Lower lobe of right lung (tissue), 2 donors: ENCODE results near the gene KLHDC8A. TPM values are rescaled to one million over a fixed set of nuclear protein-coding genes. Genes with fewer than 3 reads are reported as not detected.
A peak's percentile ranks its signal among the peaks of the same experiment; 100 is the strongest.

Source experiments
- ATAC-seq, 2 donors: fragments of 200-7000 bp; cut with Tn5 transposase; one replicate each; pipeline ENCODE4 v1.9.1; 2020 to 2022; ENCODE audit warnings: mild to moderate bottlenecking in 2 of 2, moderate library complexity in 2 of 2
- DNase-seq: peaks from one replicate; pipeline ENCODE4 v3.0.0-alpha.2; 2020
- H3K27ac ChIP-seq: fragments of 200-600 bp; one replicate; pipeline ENCODE4 v1.8.0; 2022
- H3K27me3 ChIP-seq: fragments of 200-600 bp; one replicate; pipeline ENCODE4 v1.8.0; 2022; ENCODE audit warnings: low read depth
- H3K36me3 ChIP-seq: fragments of 200-600 bp; one replicate; pipeline ENCODE4 v1.8.0; 2022; ENCODE audit warnings: mild to moderate bottlenecking
- H3K4me1 ChIP-seq: fragments of 200-600 bp; one replicate; pipeline ENCODE4 v1.8.0; 2022
- H3K4me3 ChIP-seq: fragments of 200-600 bp; one replicate; pipeline ENCODE4 v1.8.0; 2022; ENCODE audit warnings: mild to moderate bottlenecking
- H3K9me3 ChIP-seq: fragments of 200-600 bp; one replicate; pipeline ENCODE4 v1.8.0; 2022
- intact Hi-C: fragments of 100-400 bp; cut with DNase I; formaldehyde crosslinking; loops from one replicate; pipeline ENCODE4 v1.11.0; 2022
- total RNA-seq: library from RNA; stranded (reverse); fragmentation: NEBNext Ultra II Directional; extraction: Animal tissue kit (Norgen Biotek cat#: 25700); gene quantifications from one replicate; pipeline ENCODE4 v1.2.1, GENCODE V29; 2021
- TF ChIP-seq, protein P1 (sequence below): fragments of 200-600 bp; IDR thresholded peaks from one replicate; pipeline ENCODE4 v1.8.0; 2022; ENCODE audit warnings: antibody characterized with exemption, mild to moderate bottlenecking
- donor health status: DM: no; HTN: yes; CAD: no; lungs with severe emphysema.

KLHDC8A gene
- total RNA-seq, 1 donor from 2014 or later = 0.97 TPM

DNA sequence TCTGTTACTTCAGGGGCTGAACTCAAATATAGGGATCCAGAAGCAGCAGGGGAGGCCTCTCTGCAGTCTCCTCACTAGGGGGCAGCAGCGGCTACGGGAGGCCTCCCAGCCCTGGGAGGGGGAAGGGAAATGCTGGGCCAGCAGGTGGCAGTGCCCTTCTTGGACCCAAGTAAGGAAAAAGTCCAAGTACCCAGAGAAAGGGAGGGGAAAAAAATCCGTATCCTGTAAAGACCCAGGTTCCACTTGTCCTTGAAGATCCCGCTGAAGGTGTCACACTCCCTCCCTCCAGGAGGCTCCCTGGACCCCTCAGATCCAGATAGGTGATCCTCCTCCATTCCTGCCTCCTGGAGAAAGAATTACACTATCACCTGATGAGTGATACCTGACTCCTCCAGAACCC, 21.0 kb downstream of the KLHDC8A start:
- H3K27me3 ChIP-seq = no peaks in the 10 kb centered on the region
- TF ChIP-seq, protein P1, sequence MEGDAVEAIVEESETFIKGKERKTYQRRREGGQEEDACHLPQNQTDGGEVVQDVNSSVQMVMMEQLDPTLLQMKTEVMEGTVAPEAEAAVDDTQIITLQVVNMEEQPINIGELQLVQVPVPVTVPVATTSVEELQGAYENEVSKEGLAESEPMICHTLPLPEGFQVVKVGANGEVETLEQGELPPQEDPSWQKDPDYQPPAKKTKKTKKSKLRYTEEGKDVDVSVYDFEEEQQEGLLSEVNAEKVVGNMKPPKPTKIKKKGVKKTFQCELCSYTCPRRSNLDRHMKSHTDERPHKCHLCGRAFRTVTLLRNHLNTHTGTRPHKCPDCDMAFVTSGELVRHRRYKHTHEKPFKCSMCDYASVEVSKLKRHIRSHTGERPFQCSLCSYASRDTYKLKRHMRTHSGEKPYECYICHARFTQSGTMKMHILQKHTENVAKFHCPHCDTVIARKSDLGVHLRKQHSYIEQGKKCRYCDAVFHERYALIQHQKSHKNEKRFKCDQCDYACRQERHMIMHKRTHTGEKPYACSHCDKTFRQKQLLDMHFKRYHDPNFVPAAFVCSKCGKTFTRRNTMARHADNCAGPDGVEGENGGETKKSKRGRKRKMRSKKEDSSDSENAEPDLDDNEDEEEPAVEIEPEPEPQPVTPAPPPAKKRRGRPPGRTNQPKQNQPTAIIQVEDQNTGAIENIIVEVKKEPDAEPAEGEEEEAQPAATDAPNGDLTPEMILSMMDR = peak; percentile 94
- no peak overlapping the region for H3K27ac ChIP-seq
- H3K9me3 ChIP-seq = no peaks in the 10 kb centered on the region
- intact Hi-C loops = no loop called here
- no peak overlapping the region for H3K4me3 ChIP-seq
- DNase-seq (peak; percentile 90), ATAC-seq (peak; percentile 93 to 94)
- no peaks in the 10 kb centered on the region for H3K36me3 ChIP-seq
- H3K4me1 ChIP-seq = no peaks in the 10 kb centered on the region

DNA sequence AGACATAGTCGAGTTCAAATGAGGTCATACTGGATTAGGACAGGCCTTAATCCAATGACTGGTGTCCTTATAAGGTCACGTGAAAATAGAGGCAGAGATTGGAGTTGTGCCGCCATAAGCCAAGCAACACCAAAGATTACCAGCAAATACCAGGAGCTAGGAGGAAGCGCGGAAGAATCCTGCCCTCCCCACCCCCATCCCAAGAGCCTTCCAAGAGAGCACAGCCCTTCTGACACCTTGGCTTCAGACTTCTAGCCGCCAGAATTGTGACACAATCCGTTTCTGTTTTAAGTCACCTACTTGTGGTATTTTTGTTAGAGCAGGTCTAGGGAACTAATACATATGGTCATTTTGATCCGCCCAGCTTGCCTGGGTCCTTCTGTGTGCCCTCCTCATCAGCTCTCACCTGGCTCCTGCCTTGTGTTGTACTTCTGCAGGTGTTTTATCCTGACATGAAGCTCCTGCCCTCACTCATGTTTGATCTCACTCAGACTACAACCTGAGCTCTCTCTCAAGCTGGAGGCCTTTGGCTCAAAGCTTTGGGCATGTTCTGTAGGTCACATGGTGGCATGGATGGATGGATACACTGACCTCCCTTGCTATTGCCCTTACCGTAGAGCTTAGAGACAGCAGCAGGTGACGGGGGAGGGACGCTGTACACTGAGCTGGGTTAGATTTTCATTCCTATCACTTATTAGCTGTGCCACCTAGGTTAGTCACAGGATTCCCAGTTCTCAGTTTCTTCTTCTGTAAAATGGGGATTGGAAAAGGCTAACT, 24.5 kb downstream of the KLHDC8A start:
- H3K27ac ChIP-seq = no peak overlapping the region
- H3K9me3 ChIP-seq = no peaks in the 10 kb centered on the region
- H3K27me3 ChIP-seq = no peaks in the 10 kb centered on the region
- H3K36me3 ChIP-seq = no peaks in the 10 kb centered on the region
- no peak overlapping the region for H3K4me3 ChIP-seq
- no peak for DNase-seq
- intact Hi-C loops = no loop called here
- no peaks in the 10 kb centered on the region for H3K4me1 ChIP-seq
- ATAC-seq = no peak
- TF ChIP-seq, protein P1 = no peak

DNA sequence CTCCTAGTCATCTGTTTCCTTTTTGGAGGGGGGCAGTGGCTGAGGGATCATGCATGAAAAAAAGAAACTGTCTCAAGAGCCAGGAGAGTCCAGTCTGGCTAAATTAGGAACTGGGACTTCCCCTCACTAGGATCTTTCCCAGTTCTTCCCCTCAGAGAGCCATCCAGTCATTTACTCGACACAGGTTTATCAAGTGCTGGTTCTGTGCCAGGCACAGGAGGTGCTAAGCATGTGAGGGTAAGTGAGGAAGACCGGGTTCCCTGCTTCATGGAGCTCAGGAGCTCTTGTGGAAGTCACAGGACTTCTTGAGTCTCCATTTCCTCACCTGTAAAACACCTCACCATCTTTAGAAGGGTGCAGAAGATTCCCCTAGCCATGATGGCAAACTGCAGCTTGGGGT, 26.6 kb downstream of the KLHDC8A start:
- intact Hi-C loops = no loop called here
- H3K27me3 ChIP-seq = no peaks in the 10 kb centered on the region
- H3K36me3 ChIP-seq = no peaks in the 10 kb centered on the region
- peaks cover 6% of the 10 kb centered on the region for H3K4me1 ChIP-seq
- DNase-seq = no peak
- TF ChIP-seq, protein P1 = no peak
- no peaks in the 10 kb centered on the region for H3K9me3 ChIP-seq
- no peak overlapping the region for H3K27ac ChIP-seq
- H3K4me3 ChIP-seq = no peak overlapping the region
- ATAC-seq = no peak

DNA sequence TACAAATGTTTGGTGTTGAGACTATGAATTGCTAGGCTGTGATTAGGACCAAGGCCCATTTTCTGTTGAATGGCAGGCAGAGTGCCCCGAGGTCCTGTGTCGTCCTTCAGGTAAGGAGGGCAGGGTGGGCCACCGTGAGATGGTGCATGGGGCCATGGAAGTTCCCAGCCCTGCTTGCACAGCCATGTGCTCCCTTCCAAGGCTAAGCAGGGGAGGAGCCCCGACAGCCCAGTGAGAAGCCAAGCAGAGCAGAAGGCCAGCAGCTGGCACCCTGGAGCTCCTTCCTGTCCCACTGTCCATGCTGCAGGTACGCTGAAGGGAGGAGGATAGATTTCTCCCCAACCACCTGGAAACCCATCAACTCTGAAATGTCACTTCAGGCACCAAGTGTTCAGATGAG, 27.0 kb downstream of the KLHDC8A start:
- intact Hi-C loops = no loop called here
- DNase-seq (no peak), ATAC-seq (no peak)
- Histone ChIP-seq H3K27ac (no peak overlapping the region), H3K9me3 (no peaks in the 10 kb centered on the region), H3K27me3 (no peaks in the 10 kb centered on the region), H3K4me3 (no peak overlapping the region), H3K36me3 (no peaks in the 10 kb centered on the region), H3K4me1 (peaks cover 10% of the 10 kb centered on the region)
- TF ChIP-seq, protein P1 = no peak

DNA sequence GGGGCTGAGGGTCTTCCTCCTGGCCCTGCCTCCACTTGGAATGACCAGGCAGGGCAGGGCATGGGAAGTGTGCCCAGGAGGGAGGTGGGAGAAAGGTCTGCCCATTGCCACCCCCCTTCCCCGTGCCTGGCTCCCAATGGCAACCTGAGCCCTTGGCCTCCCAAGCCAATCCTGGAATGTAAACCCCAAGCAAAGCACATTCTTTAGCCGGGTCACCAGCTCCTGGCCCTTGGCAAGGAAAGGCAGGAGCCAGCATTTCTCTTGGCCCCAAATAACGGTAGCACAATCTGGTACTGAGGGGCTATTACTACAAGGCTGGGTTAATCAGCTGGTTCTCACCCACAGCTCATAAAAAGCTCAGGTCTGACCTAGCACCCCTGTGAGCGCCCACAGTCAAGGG, 28.2 kb downstream of the KLHDC8A start:
- Histone ChIP-seq H3K9me3 (no peaks in the 10 kb centered on the region), H3K27ac (no peak overlapping the region), H3K27me3 (no peaks in the 10 kb centered on the region), H3K4me3 (no peak overlapping the region), H3K36me3 (no peaks in the 10 kb centered on the region), H3K4me1 (peaks cover 12% of the 10 kb centered on the region)
- intact Hi-C loops = no loop called here
- TF ChIP-seq, protein P1 = no peak
- DNase-seq (no peak), ATAC-seq (no peak)
